Measurements from ENCODE around the gene TCP11L1. TPM values are rescaled to one million over a fixed set of nuclear protein-coding genes. Genes with fewer than 3 reads are reported as not detected.

TCP11L1 gene
- total RNA-seq, 3 donors from 2014 or later (not counting 1 experiment from before 2014, with no cell fraction given), result 20.7 to 24.5 (median 22.7) TPM

GRCh38 chr11:32991898-32992297 lies 47.5 kb upstream of the TCP11L1 start:
- intact Hi-C loops (cut with micrococcal nuclease), result no loop called here
- ATAC-seq (no peak), DNase-seq (no peak)
- H3K27ac Mint-ChIP-seq, result no peak overlapping the region
- peaks cover 3 to 6% of the 10 kb centered on the region in 2 donors for H3K9me3 Mint-ChIP-seq
- H3K4me1 Mint-ChIP-seq, result no peaks in the 10 kb centered on the region
- Histone ChIP-seq H3K4me1 (ENCODE audit: control insufficient read depth, insufficient read depth, low read length) (no peaks in the 10 kb centered on the region), H3K27me3 (ENCODE audit: control insufficient read depth, insufficient read depth, low read length) (no peaks in the 10 kb centered on the region), H3K4me3 (ENCODE audit: low read length) (no peak overlapping the region), H3K27ac (ENCODE audit: low read length) (no peak overlapping the region), H3K9me3 (ENCODE audit: control insufficient read depth, insufficient read depth, low read length) (no peaks in the 10 kb centered on the region), H3K36me3 (ENCODE audit: control insufficient read depth, insufficient read depth, low read length) (no peaks in the 10 kb centered on the region)
- H3K27me3 Mint-ChIP-seq (ENCODE audit: low read depth in 2 of 2), result peaks cover 4 to 29% of the 10 kb centered on the region in 2 donors
- H3K4me3 Mint-ChIP-seq, result no peak overlapping the region
- peaks cover 9% of the 10 kb centered on the region for H3K36me3 Mint-ChIP-seq
- TF ChIP-seq CTCF (IDR thresholded peaks at IDR 0.05), result no peak

GRCh38 chr11:33000181-33000580 lies 39.2 kb upstream of the TCP11L1 start:
- peaks cover 2% of the 10 kb centered on the region in 2 donors for H3K9me3 Mint-ChIP-seq

GRCh38 chr11:33001281-33001680 lies 38.1 kb upstream of the TCP11L1 start:
- no peaks in the 10 kb centered on the region for H3K27me3 ChIP-seq (ENCODE audit: control insufficient read depth, insufficient read depth, low read length)
- no peak overlapping the region for H3K27ac ChIP-seq (ENCODE audit: low read length)
- WGBS (ENCODE audit: insufficient coverage), result 87% methylated on average over 6 of the region's 6 CpGs
- TF ChIP-seq CTCF (IDR thresholded peaks at IDR 0.05), result no peak
- Mint-ChIP-seq H3K27me3 (ENCODE audit: low read depth in 2 of 2) (peaks cover 19 to 24% of the 10 kb centered on the region in 2 donors), H3K4me1 (peaks cover 0 to 5% of the 10 kb centered on the region in 2 donors), H3K4me3 (no peak overlapping the region), H3K27ac (no peak overlapping the region), H3K36me3 (peaks cover 11% of the 10 kb centered on the region), H3K9me3 (peaks cover 2% of the 10 kb centered on the region in 2 donors)
- intact Hi-C loops (cut with micrococcal nuclease), result no loop called here
- H3K36me3 ChIP-seq (ENCODE audit: control insufficient read depth, insufficient read depth, low read length), result no peaks in the 10 kb centered on the region
- H3K4me1 ChIP-seq (ENCODE audit: control insufficient read depth, insufficient read depth, low read length), result no peaks in the 10 kb centered on the region
- H3K9me3 ChIP-seq (ENCODE audit: control insufficient read depth, insufficient read depth, low read length), result no peaks in the 10 kb centered on the region
- no peak overlapping the region for H3K4me3 ChIP-seq (ENCODE audit: low read length)
- no peak for DNase-seq
- ATAC-seq, result no peak

More at GRCh38 chr11:33000181-33000580, 39.2 kb upstream of the TCP11L1 start:
- Histone ChIP-seq H3K27me3 (ENCODE audit: control insufficient read depth, insufficient read depth, low read length) (no peaks in the 10 kb centered on the region), H3K4me3 (ENCODE audit: low read length) (no peak overlapping the region), H3K9me3 (ENCODE audit: control insufficient read depth, insufficient read depth, low read length) (no peaks in the 10 kb centered on the region), H3K36me3 (ENCODE audit: control insufficient read depth, insufficient read depth, low read length) (no peaks in the 10 kb centered on the region), H3K27ac (ENCODE audit: low read length) (no peak overlapping the region), H3K4me1 (ENCODE audit: control insufficient read depth, insufficient read depth, low read length) (no peaks in the 10 kb centered on the region)
- no peak overlapping the region for H3K4me3 Mint-ChIP-seq
- no peak overlapping the region for H3K27ac Mint-ChIP-seq
- no peak for TF ChIP-seq CTCF (IDR thresholded peaks at IDR 0.05)
- ATAC-seq (no peak), DNase-seq (no peak)
- H3K27me3 Mint-ChIP-seq (ENCODE audit: low read depth in 2 of 2), result peaks cover 19 to 35% of the 10 kb centered on the region in 2 donors
- H3K36me3 Mint-ChIP-seq, result peaks cover 11% of the 10 kb centered on the region
- peaks cover 0 to 3% of the 10 kb centered on the region in 2 donors for H3K4me1 Mint-ChIP-seq
- intact Hi-C loops (cut with micrococcal nuclease), result no loop called here

Measured in natural killer cell (primary cell).